Smooth muscle cell (in vitro differentiated cells): ENCODE data around the gene BICDL1. TPM values are rescaled to one million over a fixed set of nuclear protein-coding genes. Genes with fewer than 3 reads are reported as not detected.

Experiments used
- DNase-seq: peaks from one replicate; lab custom pipeline; 2025; ENCODE audit not compliant: unreplicated experiment; lab: John Stamatoyannopoulos, UW
- H2AFZ ChIP-seq: fragments of 200-600 bp; sonication (generic); 2 replicates; pipeline ENCODE4 v1.6.0; 2016; ENCODE audit warnings: antibody characterized with exemption, low read depth, mild to moderate bottlenecking
- H3F3A ChIP-seq: fragments of 200-600 bp; sonication (generic); 2 replicates; pipeline ENCODE4 v1.6.0; 2017; ENCODE audit warnings: antibody characterized with exemption, low read depth
- H3K27ac ChIP-seq: fragments of 200-600 bp; sonication (generic); 2 replicates; pipeline ENCODE4 v1.5.1; 2016; ENCODE audit warnings: low read depth, mild to moderate bottlenecking
- H3K27me3 ChIP-seq: fragments of 200-600 bp; sonication (generic); 2 replicates; pipeline ENCODE4 v1.6.1; 2016; ENCODE audit warnings: low read depth, mild to moderate bottlenecking
- H3K36me3 ChIP-seq: fragments of 200-600 bp; sonication (generic); 2 replicates; pipeline ENCODE4 v1.5.1; 2016; ENCODE audit warnings: low read depth
- H3K4me1 ChIP-seq: fragments of 200-600 bp; sonication (generic); 2 replicates; pipeline ENCODE4 v1.5.1; 2016; ENCODE audit warnings: low read depth
- H3K4me2 ChIP-seq: fragments of 200-600 bp; sonication (generic); 2 replicates; pipeline ENCODE4 v1.6.0; 2016; ENCODE audit warnings: mild to moderate bottlenecking
- H3K4me3 ChIP-seq: fragments of 200-600 bp; sonication (generic); 2 replicates; pipeline ENCODE4 v1.5.1; 2016; ENCODE audit warnings: mild to moderate bottlenecking
- H3K79me2 ChIP-seq: fragments of 200-600 bp; sonication (generic); 2 replicates; pipeline ENCODE4 v1.6.0; 2016; ENCODE audit warnings: low read depth, mild to moderate bottlenecking
- H3K9ac ChIP-seq: fragments of 200-600 bp; sonication (generic); 2 replicates; pipeline ENCODE4 v1.6.0; 2016; ENCODE audit warnings: low read depth
- H3K9me3 ChIP-seq: fragments of 200-600 bp; sonication (generic); replicated peaks from 2 replicates; pipeline ENCODE4 v1.5.1; 2016; ENCODE audit warnings: low read depth
- H4K20me1 ChIP-seq: fragments of 200-600 bp; sonication (generic); 2 replicates; pipeline ENCODE4 v1.6.0; 2016; ENCODE audit warnings: low read depth
- CTCF ChIP-seq: fragments of 200-600 bp; sonication (generic); IDR thresholded peaks from 2 replicates; pipeline ENCODE4 v1.5.1; 2017; ENCODE audit warnings: borderline replicate concordance, mild to moderate bottlenecking, antibody characterized with exemption; ENCODE audit not compliant: insufficient read depth, poor library complexity, severe bottlenecking
- WGBS: methylation state at CpG from one replicate; pipeline ENCODE4 v1.1.7; 2016; ENCODE audit warnings: low lambda C conversion rate; 5-methylcytosine and 5-hydroxymethylcytosine counted together
- polyA plus RNA-seq: library from polyadenylated mRNA; unstranded; fragments of >200 nt; fragmentation: Nextera tagmentation; extraction: Ambion mirVana; gene quantifications from 2 replicates; pipeline ENCODE4 v1.2.1, GENCODE V29; 2016
- total RNA-seq: library from RNA; depleted of rRNA; stranded (reverse); fragments of >200 nt; gene quantifications from 2 replicates; pipeline ENCODE4 v1.2.3, GENCODE V29; 2014

Gene BICDL1
- total and polyA plus RNA-seq, 2 experiments from 2014 or later: 0.43 to 1.7 TPM

GRCh38 chr12:120067084-120067869, 78.2 kb downstream of the BICDL1 start:
- Histone ChIP-seq H3F3A (no peaks in the 10 kb centered on the region), H3K27me3 (no peaks in the 10 kb centered on the region), H3K27ac (no peak overlapping the region), H4K20me1 (no peaks in the 10 kb centered on the region), H3K9me3 (no peaks in the 10 kb centered on the region), H3K4me1 (no peaks in the 10 kb centered on the region), H2AFZ (no peak overlapping the region), H3K9ac (no peak overlapping the region), H3K36me3 (no peaks in the 10 kb centered on the region), H3K4me2 (no peak overlapping the region), H3K79me2 (no peaks in the 10 kb centered on the region), H3K4me3 (no peak overlapping the region)
- no peak for DNase-seq
- TF ChIP-seq CTCF: no peak
- WGBS: 91% methylated on average over 3 of the region's 3 CpGs

GRCh38 chr12:120067901-120068300, 78.9 kb downstream of the BICDL1 start:
- TF ChIP-seq CTCF: no peak
- Histone ChIP-seq H3K9ac (no peak overlapping the region), H3K36me3 (no peaks in the 10 kb centered on the region), H3K27ac (no peak overlapping the region), H3K9me3 (no peaks in the 10 kb centered on the region), H4K20me1 (no peaks in the 10 kb centered on the region), H3K79me2 (no peaks in the 10 kb centered on the region), H2AFZ (no peak overlapping the region), H3F3A (no peaks in the 10 kb centered on the region), H3K27me3 (no peaks in the 10 kb centered on the region), H3K4me3 (no peak overlapping the region), H3K4me1 (no peaks in the 10 kb centered on the region), H3K4me2 (no peak overlapping the region)
- WGBS: 92% methylated on average over 3 of the region's 3 CpGs
- DNase-seq: no peak

- Histone ChIP-seq H3K4me1 (no peaks in the 10 kb centered on the region), H3K27me3 (no peaks in the 10 kb centered on the region), H4K20me1 (no peaks in the 10 kb centered on the region), H3K36me3 (no peaks in the 10 kb centered on the region), H3K27ac (no peak overlapping the region), H3K4me3 (no peak overlapping the region), H3K9me3 (no peaks in the 10 kb centered on the region), H3K4me2 (no peak overlapping the region), H2AFZ (no peak overlapping the region), H3F3A (no peaks in the 10 kb centered on the region), H3K79me2 (no peaks in the 10 kb centered on the region), H3K9ac (no peak overlapping the region)
- WGBS: 91% methylated on average over 5 of the region's 5 CpGs
- TF ChIP-seq CTCF: no peak
- no peak for DNase-seq
These were observed 80.2 kb downstream of the BICDL1 start for GRCh38 chr12:120069278-120069677.
